Osteocyte (in vitro differentiated cells): ENCODE measurements around the gene GPR18. TPM values are rescaled to one million over a fixed set of nuclear protein-coding genes. Genes with fewer than 3 reads are reported as not detected.

Experiments
- DNase-seq: peaks from one replicate; pipeline ENCODE4 v3.0.0; 2021; ENCODE audit warnings: mixed read lengths; ENCODE audit not compliant: unreplicated experiment; ENCODE audit errors: extremely low spot score
- H3K27ac Mint-ChIP-seq: one replicate; pipeline ENCODE4 v1.8.0; 2021; ENCODE audit warnings: mild to moderate bottlenecking, mixed read lengths; ENCODE audit not compliant: unreplicated experiment
- H3K27me3 Mint-ChIP-seq: one replicate; pipeline ENCODE4 v1.8.0; 2021; ENCODE audit warnings: mixed read lengths; ENCODE audit not compliant: unreplicated experiment
- H3K36me3 Mint-ChIP-seq: one replicate; pipeline ENCODE4 v1.8.0; 2021; ENCODE audit warnings: mixed read lengths; ENCODE audit not compliant: unreplicated experiment
- H3K4me1 Mint-ChIP-seq: one replicate; pipeline ENCODE4 v1.8.0; 2021; ENCODE audit warnings: mixed read lengths; ENCODE audit not compliant: unreplicated experiment
- H3K4me3 Mint-ChIP-seq: one replicate; pipeline ENCODE4 v1.8.0; 2021; ENCODE audit warnings: mild to moderate bottlenecking, moderate library complexity, mixed read lengths; ENCODE audit not compliant: unreplicated experiment
- H3K9me3 Mint-ChIP-seq: one replicate; pipeline ENCODE4 v1.8.0; 2021; ENCODE audit warnings: mixed read lengths; ENCODE audit not compliant: unreplicated experiment
- total RNA-seq: library from RNA; stranded (reverse); gene quantifications from 2 replicates; pipeline ENCODE4 v1.2.1, GENCODE V29; 2021
- TF ChIP-seq, protein P1 (sequence below): fragments of 200-600 bp; sonication (generic); IDR thresholded peaks from 2 replicates; pipeline ENCODE4 v1.5.0; 2021; ENCODE audit warnings: antibody characterized with exemption, mild to moderate bottlenecking, moderate library complexity

GPR18 gene
- total RNA-seq, 1 donor from 2014 or later = not detected

DNA sequence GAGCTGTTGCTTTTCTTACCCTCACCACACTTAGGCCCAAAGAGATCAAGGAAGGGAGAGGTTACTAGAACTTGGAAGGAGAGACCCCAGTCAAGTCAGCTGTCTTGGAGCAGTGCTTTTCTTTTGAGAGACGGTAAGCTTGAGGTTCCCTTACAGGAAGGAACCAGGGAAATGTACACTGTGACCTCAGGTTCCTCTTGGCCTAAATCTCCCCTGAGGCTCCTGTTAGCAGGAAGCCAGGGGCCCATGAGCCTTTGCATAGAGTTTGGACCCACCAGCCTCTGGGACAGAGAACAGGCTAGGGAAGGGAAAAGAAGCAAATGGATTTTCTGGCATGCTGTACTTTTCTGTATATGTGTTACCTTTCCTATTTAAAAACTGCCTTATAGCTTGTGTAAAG lies 5.9 kb upstream of the GPR18 start:
- no peak overlapping the region for H3K27ac Mint-ChIP-seq

GRCh38 chr13:99263126-99263785 lies 5.1 kb upstream of the GPR18 start:
- H3K4me3 Mint-ChIP-seq = no peak overlapping the region
- H3K36me3 Mint-ChIP-seq = peaks cover 4% of the 10 kb centered on the region
- no peaks in the 10 kb centered on the region for H3K9me3 Mint-ChIP-seq
- TF ChIP-seq, protein P1, sequence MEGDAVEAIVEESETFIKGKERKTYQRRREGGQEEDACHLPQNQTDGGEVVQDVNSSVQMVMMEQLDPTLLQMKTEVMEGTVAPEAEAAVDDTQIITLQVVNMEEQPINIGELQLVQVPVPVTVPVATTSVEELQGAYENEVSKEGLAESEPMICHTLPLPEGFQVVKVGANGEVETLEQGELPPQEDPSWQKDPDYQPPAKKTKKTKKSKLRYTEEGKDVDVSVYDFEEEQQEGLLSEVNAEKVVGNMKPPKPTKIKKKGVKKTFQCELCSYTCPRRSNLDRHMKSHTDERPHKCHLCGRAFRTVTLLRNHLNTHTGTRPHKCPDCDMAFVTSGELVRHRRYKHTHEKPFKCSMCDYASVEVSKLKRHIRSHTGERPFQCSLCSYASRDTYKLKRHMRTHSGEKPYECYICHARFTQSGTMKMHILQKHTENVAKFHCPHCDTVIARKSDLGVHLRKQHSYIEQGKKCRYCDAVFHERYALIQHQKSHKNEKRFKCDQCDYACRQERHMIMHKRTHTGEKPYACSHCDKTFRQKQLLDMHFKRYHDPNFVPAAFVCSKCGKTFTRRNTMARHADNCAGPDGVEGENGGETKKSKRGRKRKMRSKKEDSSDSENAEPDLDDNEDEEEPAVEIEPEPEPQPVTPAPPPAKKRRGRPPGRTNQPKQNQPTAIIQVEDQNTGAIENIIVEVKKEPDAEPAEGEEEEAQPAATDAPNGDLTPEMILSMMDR = no peak
- no peak for DNase-seq
- H3K4me1 Mint-ChIP-seq = no peaks in the 10 kb centered on the region
- H3K27me3 Mint-ChIP-seq = no peaks in the 10 kb centered on the region
- no peak overlapping the region for H3K27ac Mint-ChIP-seq

More for the DNA sequence above, 5.9 kb upstream of the GPR18 start:
- TF ChIP-seq, protein P1 = no peak
- Mint-ChIP-seq H3K4me1 (no peaks in the 10 kb centered on the region), H3K27me3 (no peaks in the 10 kb centered on the region), H3K4me3 (no peak overlapping the region), H3K36me3 (peaks cover 4% of the 10 kb centered on the region), H3K9me3 (no peaks in the 10 kb centered on the region)
- DNase-seq = no peak

GRCh38 chr13:99261059-99261458 lies 2.9 kb upstream of the GPR18 start:
- H3K4me1 Mint-ChIP-seq = peaks cover 3% of the 10 kb centered on the region
- TF ChIP-seq, protein P1 = no peak
- no peak overlapping the region for H3K4me3 Mint-ChIP-seq
- no peaks in the 10 kb centered on the region for H3K9me3 Mint-ChIP-seq
- H3K27me3 Mint-ChIP-seq = no peaks in the 10 kb centered on the region
- H3K36me3 Mint-ChIP-seq = peaks cover 4% of the 10 kb centered on the region
- H3K27ac Mint-ChIP-seq = no peak overlapping the region
- no peak for DNase-seq

DNA sequence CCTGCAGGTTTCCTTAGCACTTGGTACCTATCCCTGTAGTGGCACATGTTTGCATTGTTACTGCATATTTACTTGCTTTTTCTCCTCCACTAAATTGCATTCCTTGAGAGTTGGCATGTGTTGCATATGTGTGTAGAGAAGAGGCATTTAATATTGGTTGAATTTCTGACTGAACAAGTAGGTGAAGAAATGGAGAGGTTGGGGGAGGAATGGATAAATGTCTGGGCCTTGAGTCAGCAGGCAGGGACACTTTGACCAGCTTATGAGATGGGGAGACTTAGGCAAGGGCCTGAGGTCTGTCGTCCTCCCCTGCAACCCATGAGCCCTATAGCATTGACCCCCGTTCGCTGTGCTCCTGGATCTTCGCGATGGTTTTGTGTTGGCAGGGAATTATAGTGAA lies 2.0 kb upstream of the GPR18 start:
- TF ChIP-seq, protein P1 = no peak
- Mint-ChIP-seq H3K36me3 (peaks cover 8% of the 10 kb centered on the region), H3K9me3 (no peaks in the 10 kb centered on the region), H3K27ac (no peak overlapping the region), H3K27me3 (no peaks in the 10 kb centered on the region), H3K4me1 (peaks cover 3% of the 10 kb centered on the region), H3K4me3 (no peak overlapping the region)
- no peak for DNase-seq

- DNase-seq = no peak
- Mint-ChIP-seq H3K9me3 (no peaks in the 10 kb centered on the region), H3K27ac (no peak overlapping the region), H3K4me3 (no peak overlapping the region), H3K4me1 (peaks cover 3% of the 10 kb centered on the region), H3K27me3 (no peaks in the 10 kb centered on the region), H3K36me3 (peaks cover 14% of the 10 kb centered on the region)
- TF ChIP-seq, protein P1 = no peak
Observed at GRCh38 chr13:99258946-99259345, 767 bp upstream of the GPR18 start.
